Tibial nerve (tissue), 3 donors: Measurements from ENCODE around the gene C22orf39.

Experiments
- CTCF ChIP-seq, 5 experiments: fragments of 200-600 bp in 3 of 5; fragments of 450-650 bp in 2 of 5; sonication (generic) in 3 of 5; IDR thresholded peaks; one replicate each; pipeline ENCODE4 v1.5.1; 2016 to 2019; ENCODE audit warnings: antibody characterized with exemption in 5 of 5, mild to moderate bottlenecking in 3 of 5, moderate library complexity in 2 of 5
- POLR2A ChIP-seq, 2 donors: fragments of 450-650 bp; IDR thresholded peaks; one replicate each; pipeline ENCODE4 v1.6.1; 2017; ENCODE audit warnings: antibody characterized with exemption in 2 of 2, mild to moderate bottlenecking in 2 of 2, moderate library complexity in 2 of 2

GRCh38 chr22:19469421-19469820, 21.9 kb upstream of the C22orf39 start:
- TF ChIP-seq CTCF (IDR thresholded peaks at IDR 0.05) = no peak
- no peak for TF ChIP-seq POLR2A (IDR thresholded peaks at IDR 0.05)
